Measurements from ENCODE around the gene TUBGCP6.

- no peak for TF ChIP-seq SP1 (IDR thresholded peaks at IDR 0.05)
- TF ChIP-seq BHLHE40 (IDR thresholded peaks at IDR 0.05; ENCODE audit: borderline replicate concordance): no peak
- TF ChIP-seq SUZ12 (IDR thresholded peaks at IDR 0.05): no peak
- no peak for TF ChIP-seq HDGF (IDR thresholded peaks at IDR 0.05; ENCODE audit: borderline replicate concordance)
- TF ChIP-seq FOXM1 (IDR thresholded peaks at IDR 0.05; ENCODE audit: borderline replicate concordance): no peak
These were observed 14.5 kb upstream of the TUBGCP6 start for GRCh38 chr22:50259302-50259701.
